NB4 (cell line): ENCODE data around the gene UBA3.

Source experiments
- CTCF ChIP-seq: IDR thresholded peaks from one replicate; pipeline ENCODE4 v1.5.1; 2012; ENCODE audit warnings: low read depth, low read length
- POLR2A ChIP-seq: IDR thresholded peaks from 2 replicates; pipeline ENCODE4 v1.6.1; 2011; ENCODE audit warnings: mild to moderate bottlenecking; ENCODE audit not compliant: insufficient read length; ENCODE audit errors: extremely low read depth

- no peak for TF ChIP-seq CTCF
- no peak for TF ChIP-seq POLR2A
Observed at GRCh38 chr3:69119681-69120080, 39.5 kb upstream of the UBA3 start.
